HepG2 (cell line): ENCODE data around the gene FAM114A1. TPM values are rescaled to one million over a fixed set of nuclear protein-coding genes. Genes with fewer than 3 reads are reported as not detected.

Experiments used
- ATAC-seq: fragments of 200-7000 bp; cut with Tn5 transposase; 3 replicates; pipeline ENCODE4 v1.9.1; 2020; ENCODE audit warnings: mild to moderate bottlenecking, moderate library complexity
- BruUV-seq: library from RNA; stranded (reverse); fragments of 400-500 nt; replicated peaks from 2 replicates; lab custom pipeline; 2021; lab: Mats Ljungman, UMichigan
- CTCF ChIA-PET: fragments of 300-600 bp; formaldehyde crosslinking; extraction: SDS; loops from one replicate; lab custom pipeline; 2021; ENCODE audit warnings: low total read pairs, inconsistent platforms, low intra/inter-chr PET ratio; lab: Yijun Ruan, JAX
- POLR2A ChIA-PET: fragments of 350-600 bp; sonication (Branson Sonifier 250); formaldehyde crosslinking; loops from one replicate; lab custom pipeline; 2020; ENCODE audit warnings: antibody characterized with exemption, inconsistent platforms; lab: Yijun Ruan, JAX
- DNase-seq: peaks from one replicate; pipeline ENCODE4 v3.0.0-alpha.2; 2015; ENCODE audit warnings: low spot score
- FAIRE-seq: peaks from 3 replicates; lab custom pipeline; 2011; peaks lifted over from hg19 to GRCh38; lab: Jason Lieb, UNC
- H2AFZ ChIP-seq: one replicate; pipeline ENCODE4 v1.6.1; 2011; ENCODE audit warnings: low read length, inconsistent platforms
- H3K27ac ChIP-seq: fragments of 300-600 bp; 3 replicates; pipeline ENCODE4 v1.8.0; 2011; ENCODE audit warnings: mixed run types, mild to moderate bottlenecking, mixed read lengths, low read length, inconsistent platforms; ENCODE audit not compliant: insufficient read depth; ENCODE audit errors: extremely low read length
- H3K27me3 ChIP-seq, 2 experiments: fragments of 200-600 bp in 1 of 2; 2 replicates in 1 of 2; 3 replicates in 1 of 2; pipeline versions ENCODE4 v1.6.0 to v1.8.0; 2011; ENCODE audit warnings: low read length in 2 of 2, mild to moderate bottlenecking in 2 of 2, moderate library complexity in 2 of 2, inconsistent platforms in 1 of 2; ENCODE audit not compliant: insufficient read depth in 2 of 2, control insufficient read depth in 1 of 2
- H3K36me3 ChIP-seq, 2 experiments: fragments of 200-600 bp in 1 of 2; replicated peaks in 1 of 2; 2 replicates in 1 of 2; 3 replicates in 1 of 2; pipeline versions ENCODE4 v1.5.1 to v1.8.0; 2011; ENCODE audit warnings: low read length in 2 of 2, inconsistent platforms in 1 of 2; ENCODE audit not compliant: insufficient read depth in 2 of 2, control insufficient read depth in 1 of 2
- H3K4me1 ChIP-seq: 2 replicates; pipeline ENCODE4 v1.5.1; 2012; ENCODE audit warnings: low read length, inconsistent platforms; ENCODE audit not compliant: insufficient read depth
- H3K4me2 ChIP-seq: 2 replicates; pipeline ENCODE4 v1.6.0; 2011; ENCODE audit warnings: low read depth, low read length, inconsistent platforms
- H3K4me3 ChIP-seq, 3 experiments: fragments of 200-600 bp in 1 of 3; sonication (generic), shearing (Covaris generic) in 1 of 3; replicated peaks in 1 of 3; 2 replicates each; pipeline ENCODE4 v1.5.1; 2011 to 2016; ENCODE audit warnings: low read length in 3 of 3, inconsistent platforms in 2 of 3, low read depth in 2 of 3, mild to moderate bottlenecking in 2 of 3, control low read depth in 1 of 3, mixed read lengths in 1 of 3; ENCODE audit not compliant: insufficient read depth in 1 of 3
- H3K79me2 ChIP-seq: one replicate; pipeline ENCODE4 v1.6.1; 2011; ENCODE audit warnings: low read length, inconsistent platforms; ENCODE audit not compliant: insufficient read depth
- H3K9ac ChIP-seq: 2 replicates; pipeline ENCODE4 v1.6.0; 2011; ENCODE audit warnings: mild to moderate bottlenecking, low read depth, low read length, inconsistent platforms; ENCODE audit not compliant: insufficient read depth
- H3K9me3 ChIP-seq: 2 replicates; pipeline ENCODE4 v1.5.1; 2012; ENCODE audit warnings: mild to moderate bottlenecking, low read length
- H4K20me1 ChIP-seq: 2 replicates; pipeline ENCODE4 v1.6.0; 2011; ENCODE audit warnings: inconsistent platforms, mild to moderate bottlenecking, low read length, moderate library complexity; ENCODE audit not compliant: insufficient read depth
- CREB1 ChIP-seq, 2 experiments: fragments of 450-650 bp in 1 of 2; IDR thresholded peaks; 2 replicates each; pipeline ENCODE4 v1.6.1; 2016 to 2017; ENCODE audit warnings: control low read depth in 1 of 2, mild to moderate bottlenecking in 1 of 2, missing compliant biosample characterization in 1 of 2, missing genetic modification characterization in 1 of 2
- GTF2F1 ChIP-seq: fragments of 150-350 bp; IDR thresholded peaks from 2 replicates; pipeline ENCODE4 v1.6.1; 2014; ENCODE audit warnings: low read length
- NFE2L2 ChIP-seq: fragments of 150-350 bp; IDR thresholded peaks from 2 replicates; pipeline ENCODE4 v1.6.1; 2014; ENCODE audit warnings: low read length
- XRCC5 ChIP-seq: fragments of 200-400 bp; formaldehyde crosslinking; optimal IDR thresholded peaks from 2 replicates; pipeline ENCODE3; 2017; ENCODE audit warnings: mild to moderate bottlenecking, low read length
- ZNF354B ChIP-seq: sonication (generic); formaldehyde crosslinking; IDR thresholded peaks from 2 replicates; pipeline ENCODE4 v1.8.0; 2022; ENCODE audit warnings: mild to moderate bottlenecking, missing genetic modification reagents
- ZNF780A ChIP-seq: sonication (generic); formaldehyde crosslinking; IDR thresholded peaks from 2 replicates; pipeline ENCODE4 v1.8.0; 2022; ENCODE audit warnings: mild to moderate bottlenecking, missing genetic modification reagents, moderate library complexity
- WGBS: methylation state at CpG from one replicate; pipeline ENCODE4 v1.1.6; 2017; ENCODE audit warnings: low lambda C conversion rate; 5-methylcytosine and 5-hydroxymethylcytosine counted together
- in situ Hi-C: cut with HindIII; loops from 2 replicates; pipeline ENCODE4 v1.10.0; 2017; ENCODE audit warnings: low pct_unique_long_range_greater_than_20kb; ENCODE audit not compliant: extremely low pct_ligation_motif_present
- intact Hi-C: fragments of 100-400 bp; cut with micrococcal nuclease; formaldehyde crosslinking; loops from one replicate; pipeline ENCODE4 v1.10.0; 2022; ENCODE audit not compliant: unreplicated experiment
- polyA plus RNA-seq, 8 experiments: library from polyadenylated mRNA; depleted of rRNA in 3 of 8; stranded (reverse) in 7 of 8; unstranded in 1 of 8; fragments of >200 nt; fragmentation: Illumina TruSeq in 4 of 8; extraction: Trizol in 4 of 8; gene quantifications; 2 replicates each; pipeline versions ENCODE4 v1.2.1 to v1.2.3, GENCODE V29; 2011 to 2016; ENCODE audit warnings: low read depth in 4 of 8, missing spikeins in 1 of 8, mixed read lengths in 1 of 8; ENCODE audit not compliant: insufficient read depth in 1 of 8
- total RNA-seq, 5 experiments: library from RNA; depleted of rRNA; stranded (reverse); fragments of >200 nt; fragmentation: Illumina TruSeq; extraction: Trizol; gene quantifications; 2 replicates each; pipeline ENCODE4 v1.2.3, GENCODE V29; 2016; ENCODE audit warnings: low read depth in 1 of 5

Gene FAM114A1
- total and polyA plus RNA-seq, 2 of the 13 experiments (the other 11 are each of a cell fraction or from before 2014, with no cell fraction given), result 61.0 to 76.9 TPM

DNA sequence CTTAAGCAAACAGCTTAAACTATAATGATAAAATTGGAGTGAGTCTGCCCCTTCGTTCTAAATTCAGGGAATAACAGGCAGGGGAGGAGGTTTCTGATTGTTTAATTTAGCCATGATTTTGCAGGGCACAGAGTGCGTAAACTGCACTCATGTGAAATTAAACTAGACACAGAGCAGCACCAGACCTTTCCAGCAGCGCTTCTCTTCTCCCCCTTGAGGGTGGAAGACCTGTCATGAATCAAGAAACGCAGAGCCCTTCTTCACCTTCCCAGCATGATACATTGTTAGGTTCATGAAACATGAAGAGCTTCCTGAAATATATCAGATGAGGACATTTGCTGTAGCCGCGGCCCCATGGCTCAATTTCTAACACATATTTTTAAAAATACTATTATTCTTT, 63.1 kb downstream of the FAM114A1 start:
- H3K36me3 ChIP-seq, result peaks cover 33 to 74% of the 10 kb centered on the region in 2 experiments
- CTCF ChIA-PET, result no interaction called here
- no peak for DNase-seq
- no peak for ATAC-seq
- no peak for TF ChIP-seq ZNF354B (CRISPR knock-in tag)
- no peak for TF ChIP-seq ZNF780A
- TF ChIP-seq CREB1 (IDR thresholded peaks at IDR 0.05), result no peak
- no peak for TF ChIP-seq CREB1 (CRISPR knock-in tag; IDR thresholded peaks at IDR 0.05)
- TF ChIP-seq XRCC5, result no peak
- H3K4me3 ChIP-seq, result no peak overlapping the region
- in situ Hi-C loops (no loop called here), intact Hi-C loops (loop anchor here (10.0 kb wide), 1 partner anchor 54 kb away; no protein-coding TSS in a partner anchor)
- POLR2A ChIA-PET, result no interaction called here
- H3K9me3 ChIP-seq, result no peaks in the 10 kb centered on the region
- no TSS peak for BruUV-seq
- H3K79me2 ChIP-seq, result no peaks in the 10 kb centered on the region
- H3K9ac ChIP-seq, result no peak overlapping the region
- no peak overlapping the region for H2AFZ ChIP-seq
- WGBS, result 95% methylated on average over 6 of the region's 6 CpGs
- no peak overlapping the region for H3K4me2 ChIP-seq
- H3K4me1 ChIP-seq, result peaks cover 15% of the 10 kb centered on the region
- FAIRE-seq, result no peak
- no peaks in the 10 kb centered on the region for H4K20me1 ChIP-seq
- no peak overlapping the region for H3K27ac ChIP-seq
- no peaks in the 10 kb centered on the region for H3K27me3 ChIP-seq

GRCh38 chr4:38931125-38931524, 63.5 kb downstream of the FAM114A1 start:
- Histone ChIP-seq H3K27me3 (no peaks in the 10 kb centered on the region), H3K4me3 (no peak overlapping the region), H3K4me1 (peaks cover 15% of the 10 kb centered on the region), H3K9ac (no peak overlapping the region), H3K27ac (no peak overlapping the region), H3K79me2 (no peaks in the 10 kb centered on the region), H4K20me1 (no peaks in the 10 kb centered on the region), H2AFZ (no peak overlapping the region), H3K36me3 (peaks cover 32 to 73% of the 10 kb centered on the region in 2 experiments), H3K9me3 (no peaks in the 10 kb centered on the region), H3K4me2 (no peak overlapping the region)
- TF ChIP-seq NFE2L2 (peak; percentile 42; the same call in 1 of the 2 replicates), GTF2F1 (no peak)
- FAIRE-seq, result no peak
- no TSS peak for BruUV-seq
- no peak for DNase-seq
- ATAC-seq, result no peak
- CTCF ChIA-PET, result no interaction called here
- in situ Hi-C loops, result no loop called here
- WGBS, result 78% methylated on average over 5 of the region's 5 CpGs
- intact Hi-C loops, result loop anchor here (10.0 kb wide), 1 partner anchor 54 kb away; no protein-coding TSS in a partner anchor
- POLR2A ChIA-PET, result no interaction called here
